B cell (primary cell): ENCODE data around the gene RRAS.

Experiments
- EZH2 ChIP-seq: IDR thresholded peaks from 2 replicates; pipeline ENCODE4 v1.6.1; 2012; ENCODE audit warnings: borderline replicate concordance, low read depth, mild to moderate bottlenecking, moderate library complexity, low read length; ENCODE audit not compliant: insufficient read depth, poor library complexity, severe bottlenecking
- TF ChIP-seq, protein P1 (sequence below): fragments of 200-600 bp; IDR thresholded peaks from one replicate; pipeline ENCODE4 v1.8.0; 2022; ENCODE audit warnings: antibody characterized with exemption, mild to moderate bottlenecking

DNA sequence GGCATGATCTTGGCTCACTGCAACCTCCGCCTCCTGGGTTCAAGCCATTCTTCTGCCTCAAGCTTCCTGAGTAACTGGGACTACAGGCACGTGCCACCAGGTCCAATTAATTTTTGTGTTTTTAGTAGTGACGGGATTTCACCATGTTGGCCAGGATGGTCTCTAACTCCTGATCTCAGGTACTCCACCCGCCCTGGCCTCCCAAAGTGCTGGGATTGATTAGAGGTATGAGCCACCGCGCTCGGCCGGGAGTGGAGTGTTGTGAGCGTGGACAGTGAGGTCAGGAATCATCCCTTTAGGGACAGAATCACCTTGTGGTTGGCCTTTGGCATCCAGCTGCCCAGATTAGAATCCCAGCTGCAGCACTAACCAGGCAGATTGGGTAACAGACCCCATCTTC lies 10.3 kb downstream of the RRAS start:
- TF ChIP-seq, protein P1, sequence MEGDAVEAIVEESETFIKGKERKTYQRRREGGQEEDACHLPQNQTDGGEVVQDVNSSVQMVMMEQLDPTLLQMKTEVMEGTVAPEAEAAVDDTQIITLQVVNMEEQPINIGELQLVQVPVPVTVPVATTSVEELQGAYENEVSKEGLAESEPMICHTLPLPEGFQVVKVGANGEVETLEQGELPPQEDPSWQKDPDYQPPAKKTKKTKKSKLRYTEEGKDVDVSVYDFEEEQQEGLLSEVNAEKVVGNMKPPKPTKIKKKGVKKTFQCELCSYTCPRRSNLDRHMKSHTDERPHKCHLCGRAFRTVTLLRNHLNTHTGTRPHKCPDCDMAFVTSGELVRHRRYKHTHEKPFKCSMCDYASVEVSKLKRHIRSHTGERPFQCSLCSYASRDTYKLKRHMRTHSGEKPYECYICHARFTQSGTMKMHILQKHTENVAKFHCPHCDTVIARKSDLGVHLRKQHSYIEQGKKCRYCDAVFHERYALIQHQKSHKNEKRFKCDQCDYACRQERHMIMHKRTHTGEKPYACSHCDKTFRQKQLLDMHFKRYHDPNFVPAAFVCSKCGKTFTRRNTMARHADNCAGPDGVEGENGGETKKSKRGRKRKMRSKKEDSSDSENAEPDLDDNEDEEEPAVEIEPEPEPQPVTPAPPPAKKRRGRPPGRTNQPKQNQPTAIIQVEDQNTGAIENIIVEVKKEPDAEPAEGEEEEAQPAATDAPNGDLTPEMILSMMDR = no peak
- no peak for TF ChIP-seq EZH2
